GM23248 (cell line): ENCODE data around the gene RTCB.

Source experiments
- EZH2 ChIP-seq: fragments of 200-600 bp; sonication (generic); IDR thresholded peaks from 2 replicates; pipeline ENCODE4 v1.6.1; 2018; ENCODE audit warnings: antibody characterized with exemption, mild to moderate bottlenecking; ENCODE audit not compliant: insufficient read depth, poor library complexity, severe bottlenecking
- EZH2phosphoT487 ChIP-seq: fragments of 200-600 bp; sonication (generic); IDR thresholded peaks from 2 replicates; pipeline ENCODE4 v1.6.1; 2018; ENCODE audit warnings: antibody characterized with exemption, moderate library complexity, mild to moderate bottlenecking, low read depth; ENCODE audit not compliant: insufficient read depth

- TF ChIP-seq EZH2phosphoT487: no peak
- TF ChIP-seq EZH2: no peak
Observed at GRCh38 chr22:32426881-32427280, 14.8 kb upstream of the RTCB start.
